PC-9 (cell line): ENCODE data around the gene AMPD2. TPM values are rescaled to one million over a fixed set of nuclear protein-coding genes. Genes with fewer than 3 reads are reported as not detected.

Experiments used
- BruUV-seq: library from RNA; stranded (reverse); fragments of 400-500 nt; replicated peaks from 2 replicates; lab custom pipeline; 2021; lab: Mats Ljungman, UMichigan
- CTCF ChIA-PET: fragments of 300-600 bp; sonication (Branson Sonifier 250); formaldehyde crosslinking; loops from one replicate; lab custom pipeline; 2022; ENCODE audit warnings: antibody characterized with exemption; lab: Charles Lee
- POLR2A ChIA-PET: fragments of 300-600 bp; sonication (Branson Sonifier 250); formaldehyde crosslinking; loops from one replicate; lab custom pipeline; 2022; ENCODE audit warnings: antibody characterized with exemption; ENCODE audit not compliant: unreplicated experiment; lab: Charles Lee
- DNase-seq, 2 experiments: peaks; one replicate each; pipeline versions ENCODE4 v3.0.0 to v3.0.0-alpha.2; 2015 to 2022; ENCODE audit warnings: mixed read lengths in 1 of 2
- H2AFZ ChIP-seq: fragments of 200-600 bp; sonication (generic); 2 replicates; pipeline ENCODE4 v1.8.1; 2017; ENCODE audit warnings: antibody characterized with exemption
- H3F3A ChIP-seq: fragments of 200-600 bp; sonication (generic); 2 replicates; pipeline ENCODE4 v1.8.1; 2017; ENCODE audit warnings: antibody characterized with exemption, mild to moderate bottlenecking, low read depth; ENCODE audit not compliant: insufficient read depth
- H3K27ac ChIP-seq: fragments of 200-600 bp; sonication (generic); 2 replicates; pipeline ENCODE4 v1.6.1; 2016; ENCODE audit warnings: mixed run types
- H3K27me3 ChIP-seq: fragments of 200-600 bp; sonication (generic); 2 replicates; pipeline ENCODE4 v1.6.1; 2016; ENCODE audit warnings: low read depth, mixed run types; ENCODE audit not compliant: insufficient read depth
- H3K36me3 ChIP-seq: fragments of 200-600 bp; sonication (generic); 2 replicates; pipeline ENCODE4 v1.6.1; 2016; ENCODE audit warnings: low read depth, mixed run types
- H3K4me1 ChIP-seq: fragments of 200-600 bp; sonication (generic); replicated peaks from 2 replicates; pipeline ENCODE4 v1.6.1; 2016; ENCODE audit warnings: mixed run types; ENCODE audit not compliant: insufficient read depth
- H3K4me2 ChIP-seq: fragments of 200-600 bp; sonication (generic); 2 replicates; pipeline ENCODE4 v1.6.1; 2017; ENCODE audit warnings: mixed run types
- H3K4me3 ChIP-seq: fragments of 200-600 bp; sonication (generic); 2 replicates; pipeline ENCODE4 v1.6.1; 2016; ENCODE audit warnings: mixed run types
- H3K79me2 ChIP-seq: fragments of 200-600 bp; sonication (generic); 2 replicates; pipeline ENCODE4 v1.6.1; 2017; ENCODE audit warnings: low read depth, mixed run types
- H3K9me2 ChIP-seq: fragments of 200-600 bp; sonication (generic); 2 replicates; pipeline ENCODE4 v1.8.1; 2017; ENCODE audit warnings: mild to moderate bottlenecking; ENCODE audit not compliant: insufficient read depth
- H3K9me3 ChIP-seq: fragments of 200-600 bp; sonication (generic); 2 replicates; pipeline ENCODE4 v1.8.1; 2016; ENCODE audit warnings: low read depth; ENCODE audit not compliant: insufficient read depth
- H4K20me1 ChIP-seq: fragments of 200-600 bp; sonication (generic); 2 replicates; pipeline ENCODE4 v1.8.1; 2017; ENCODE audit not compliant: insufficient read depth
- CTCF ChIP-seq: fragments of 200-600 bp; sonication (generic); conservative IDR thresholded peaks from 2 replicates; pipeline ENCODE4 v1.6.1; 2017; ENCODE audit warnings: mixed run types, antibody characterized with exemption, mild to moderate bottlenecking, moderate library complexity
- EZH2 ChIP-seq: fragments of 200-600 bp; sonication (generic); IDR thresholded peaks from 2 replicates; pipeline ENCODE4 v1.8.0; 2017; ENCODE audit warnings: antibody characterized with exemption, low read depth
- intact Hi-C: fragments of 100-400 bp; cut with micrococcal nuclease; formaldehyde crosslinking; loops from one replicate; pipeline ENCODE4 v1.10.0; 2022; ENCODE audit not compliant: unreplicated experiment
- total RNA-seq: library from RNA; stranded (reverse); gene quantifications from 2 replicates; pipeline ENCODE4 v1.2.3, GENCODE V29; 2021

AMPD2 gene
- total RNA-seq, 1 experiment from 2014 or later = 66.7 TPM

GRCh38 chr1:109639841-109640184 is 20.2 kb downstream of the AMPD2 start:
- no peak overlapping the region for H3K4me2 ChIP-seq
- no peaks in the 10 kb centered on the region for H3K27me3 ChIP-seq
- no peak for DNase-seq
- no peaks in the 10 kb centered on the region for H4K20me1 ChIP-seq
- no peaks in the 10 kb centered on the region for H3K9me3 ChIP-seq
- H2AFZ ChIP-seq = no peak overlapping the region
- intact Hi-C loops = loop anchor here (5.0 kb wide), 1 partner anchor 372 kb away; no protein-coding TSS in a partner anchor
- H3F3A ChIP-seq = peaks cover 9% of the 10 kb centered on the region; the same call in 1 of the 2 replicates
- H3K4me3 ChIP-seq = no peak overlapping the region
- ChIA-PET CTCF (interaction anchor here (0.5 to 3.9 kb wide), 11 partner anchors 11 to 703 kb away, joined by 3 to 48 read pairs (median 5); partner anchors contain the start of genes AHCYL1 and GNAI3), POLR2A (interaction anchor here (0.5 kb wide), 1 partner anchor 16 kb away, joined by 3 read pairs; the partner anchor contains the start of gene GSTM4)
- no peaks in the 10 kb centered on the region for H3K79me2 ChIP-seq
- TF ChIP-seq EZH2 = no peak
- no peak for TF ChIP-seq CTCF
- H3K36me3 ChIP-seq = no peaks in the 10 kb centered on the region
- H3K9me2 ChIP-seq = no peaks in the 10 kb centered on the region
- peaks cover 28% of the 10 kb centered on the region for H3K4me1 ChIP-seq
- BruUV-seq = no TSS peak
- H3K27ac ChIP-seq = no peak overlapping the region

DNA sequence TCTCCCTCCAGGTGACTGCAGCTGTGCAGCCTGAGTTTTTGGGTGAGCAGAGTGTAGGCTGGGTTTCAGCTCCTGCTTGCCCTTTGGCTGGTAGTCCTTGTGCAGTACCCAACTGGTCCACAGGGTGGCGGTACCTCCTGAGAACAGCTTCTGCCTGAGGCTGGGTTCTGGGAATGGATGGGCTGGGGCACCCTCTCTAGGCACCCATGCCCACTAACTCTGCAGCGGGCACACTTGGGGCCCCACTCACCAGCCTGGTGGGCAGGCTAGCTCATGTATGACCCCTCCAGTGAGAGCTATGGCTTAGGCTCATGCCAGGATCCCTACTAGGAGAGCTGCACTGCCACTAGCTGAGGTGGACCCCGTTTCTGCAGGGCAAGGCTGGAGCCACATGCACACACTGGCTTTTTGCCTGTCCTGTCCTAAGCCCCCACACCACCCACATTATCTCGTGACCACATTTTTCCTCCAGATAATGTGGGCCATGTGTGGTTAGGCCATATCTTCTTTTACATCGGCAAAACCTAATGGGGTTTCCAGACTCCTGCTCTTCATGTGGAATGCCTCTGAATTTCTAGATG is 20.7 kb downstream of the AMPD2 start:
- H3K79me2 ChIP-seq = no peaks in the 10 kb centered on the region
- intact Hi-C loops = loop anchor here (5.0 kb wide), 1 partner anchor 372 kb away; no protein-coding TSS in a partner anchor
- no TSS peak for BruUV-seq
- no peak overlapping the region for H3K4me3 ChIP-seq
- H3K27me3 ChIP-seq = no peaks in the 10 kb centered on the region
- no peak overlapping the region for H2AFZ ChIP-seq
- ChIA-PET POLR2A (interaction anchor here (0.5 to 0.6 kb wide), 2 partner anchors 16 to 241 kb away, joined by 3 read pairs; partner anchors contain the start of gene GSTM4), CTCF (interaction anchor here (0.5 to 3.9 kb wide), 11 partner anchors 11 to 702 kb away, joined by 3 to 48 read pairs (median 5); partner anchors contain the start of genes AHCYL1 and GNAI3)
- DNase-seq = peak; percentile 65 to 79
- H3F3A ChIP-seq = peaks cover 9% of the 10 kb centered on the region; the same call in 1 of the 2 replicates
- peaks cover 27% of the 10 kb centered on the region for H3K4me1 ChIP-seq
- H3K9me3 ChIP-seq = no peaks in the 10 kb centered on the region
- H3K9me2 ChIP-seq = no peaks in the 10 kb centered on the region
- H3K36me3 ChIP-seq = no peaks in the 10 kb centered on the region
- H3K4me2 ChIP-seq = no peak overlapping the region
- H4K20me1 ChIP-seq = no peaks in the 10 kb centered on the region
- TF ChIP-seq EZH2 = no peak
- TF ChIP-seq CTCF = peak; percentile 100
- no peak overlapping the region for H3K27ac ChIP-seq

- Histone ChIP-seq H3F3A (peaks cover under 1% of the 10 kb centered on the region; the same call in 1 of the 2 replicates), H3K4me3 (no peak overlapping the region), H3K27me3 (no peaks in the 10 kb centered on the region), H3K9me3 (no peaks in the 10 kb centered on the region), H3K9me2 (no peaks in the 10 kb centered on the region), H4K20me1 (no peaks in the 10 kb centered on the region), H3K79me2 (no peaks in the 10 kb centered on the region), H3K4me2 (no peak overlapping the region), H2AFZ (no peak overlapping the region), H3K27ac (no peak overlapping the region), H3K4me1 (peaks cover 19% of the 10 kb centered on the region), H3K36me3 (no peaks in the 10 kb centered on the region)
- no TSS peak for BruUV-seq
- ChIA-PET CTCF (interaction anchor here (0.6 to 3.9 kb wide), 8 partner anchors 10 to 343 kb away, joined by 3 to 48 read pairs (median 20); partner anchors contain the start of genes AHCYL1 and GNAI3), POLR2A (no interaction called here)
- TF ChIP-seq CTCF (no peak), EZH2 (no peak)
- DNase-seq = no peak
- intact Hi-C loops = loop anchor here (5.0 kb wide), 1 partner anchor 371 kb away; no protein-coding TSS in a partner anchor
Measured at GRCh38 chr1:109641078-109641740, 21.6 kb downstream of the AMPD2 start.
